ENCODE data around the gene RPS6KA2.
A peak's percentile ranks its signal among the peaks of the same experiment; 100 is the strongest.

RPS6KA2 gene

DNA sequence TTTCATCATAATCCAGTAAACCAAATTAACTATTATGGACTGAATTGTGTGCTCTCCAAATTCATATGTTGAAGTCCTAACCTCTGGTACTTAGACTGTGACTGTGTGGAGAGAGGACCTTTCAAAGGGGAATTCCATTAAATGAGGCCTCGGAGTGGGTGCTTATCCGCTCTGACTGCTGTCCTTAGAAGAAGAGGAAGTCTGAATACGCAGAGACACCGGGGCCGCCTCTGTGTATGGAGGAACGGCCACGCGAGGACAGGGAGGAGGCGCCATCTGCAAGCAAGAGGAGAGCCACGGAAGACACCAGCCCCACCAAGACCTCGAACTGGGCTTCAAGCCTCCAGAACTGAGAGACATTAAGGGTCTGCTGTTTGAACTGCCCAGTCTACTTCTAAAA, 35.6 kb upstream of the RPS6KA2 start:
- H3K36me3 ChIP-seq (ENCODE audit: control insufficient read depth in 4 of 4, insufficient read depth in 4 of 4, low read length in 3 of 4) = no peaks in the 10 kb centered on the region
- POLR2A ChIA-PET = no interaction called here
- CTCF ChIA-PET = interaction anchor here (0.5 to 1.1 kb wide), 2 partner anchors 227 to 301 kb away, joined by 3 read pairs; no protein-coding TSS in a partner anchor
- peaks cover 0 to 25% (median 12%) of the 10 kb centered on the region in 5 experiments for H3K27me3 ChIP-seq (replicated peaks in 2 of 5; ENCODE audit: control insufficient read depth in 4 of 5, insufficient read depth in 5 of 5, low read length in 4 of 5)
- peaks cover 0 to 13% (median 12%) of the 10 kb centered on the region in 4 experiments for H3K4me1 ChIP-seq (ENCODE audit: control extremely low read depth in 1 of 4, control insufficient read depth in 4 of 4, insufficient read depth in 4 of 4, low read length in 3 of 4)
- WGBS (ENCODE audit: insufficient coverage) = 73% methylated on average over 11 of the region's 11 CpGs
- H3K9me3 ChIP-seq (ENCODE audit: control extremely low read depth in 1 of 5, control insufficient read depth in 4 of 5, insufficient read depth in 2 of 5, low read depth in 1 of 5, low read length in 4 of 5) = peaks cover 0 to 3% (median 0%) of the 10 kb centered on the region in 5 experiments
- no peak overlapping the region for H3K27ac ChIP-seq (ENCODE audit: insufficient read depth in 1 of 2, low read depth in 1 of 2, low read length in 2 of 2, poor library complexity in 1 of 2, severe bottlenecking in 2 of 2)
- H3K4me3 ChIP-seq (ENCODE audit: control insufficient read depth in 1 of 7, extremely low read depth in 1 of 7, insufficient read depth in 4 of 7, low read depth in 2 of 7, low read length in 6 of 7) = no peak overlapping the region
- DNase-seq = peak in 2 of 3 donors; percentile 37 to 42

DNA sequence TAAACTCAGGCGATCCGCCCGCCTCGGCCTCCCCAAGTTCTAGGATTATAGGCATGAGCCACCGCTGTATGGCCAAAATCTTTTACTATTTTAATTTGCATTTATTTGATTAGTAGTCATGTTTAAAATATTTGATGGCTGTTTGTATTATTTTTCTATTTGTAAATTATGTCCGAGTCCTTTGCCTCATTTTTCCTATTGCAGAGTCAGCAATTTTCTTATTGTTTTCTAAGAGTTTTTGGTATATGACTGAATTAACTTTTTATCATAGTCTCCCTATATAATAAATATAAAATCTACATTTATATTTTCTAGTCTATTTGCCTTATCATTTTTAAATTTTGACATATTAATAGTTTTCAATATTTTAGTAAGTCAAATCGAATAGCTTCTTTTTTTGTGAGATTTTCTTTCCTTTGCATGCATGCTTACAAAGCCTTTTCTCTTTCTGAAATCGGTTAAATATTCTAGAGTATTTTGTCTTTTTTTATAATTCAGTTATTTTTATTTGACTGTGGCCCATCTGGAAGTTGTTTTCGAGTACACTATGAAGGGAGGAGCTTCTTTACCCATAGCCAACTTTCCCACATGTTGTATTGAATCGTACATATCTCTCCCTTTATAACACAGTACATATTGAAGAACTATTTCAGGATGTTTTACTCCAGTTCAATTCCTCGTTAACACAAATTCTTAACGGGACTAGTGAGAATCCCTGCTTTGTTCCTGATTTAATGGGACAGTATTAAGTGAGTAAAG, 34.5 kb upstream of the RPS6KA2 start:
- peaks cover 0 to 3% (median 0%) of the 10 kb centered on the region in 5 experiments for H3K9me3 ChIP-seq (ENCODE audit: control extremely low read depth in 1 of 5, control insufficient read depth in 4 of 5, insufficient read depth in 2 of 5, low read depth in 1 of 5, low read length in 4 of 5)
- H3K4me1 ChIP-seq (ENCODE audit: control extremely low read depth in 1 of 4, control insufficient read depth in 4 of 4, insufficient read depth in 4 of 4, low read length in 3 of 4) = peaks cover 0 to 24% (median 24%) of the 10 kb centered on the region in 4 experiments
- no peak overlapping the region for H3K27ac ChIP-seq (ENCODE audit: insufficient read depth in 1 of 2, low read depth in 1 of 2, low read length in 2 of 2, poor library complexity in 1 of 2, severe bottlenecking in 2 of 2)
- no peaks in the 10 kb centered on the region for H3K36me3 ChIP-seq (ENCODE audit: control insufficient read depth in 4 of 4, insufficient read depth in 4 of 4, low read length in 3 of 4)
- no peak overlapping the region for H3K4me3 ChIP-seq (ENCODE audit: control insufficient read depth in 1 of 7, extremely low read depth in 1 of 7, insufficient read depth in 4 of 7, low read depth in 2 of 7, low read length in 6 of 7)
- DNase-seq = no peak
- WGBS (ENCODE audit: insufficient coverage) = no CpG with 5 or more reads among the region's 12 CpGs
- POLR2A ChIA-PET = no interaction called here
- H3K27me3 ChIP-seq (replicated peaks in 2 of 5; ENCODE audit: control insufficient read depth in 4 of 5, insufficient read depth in 5 of 5, low read length in 4 of 5) = peaks cover 0 to 30% (median 15%) of the 10 kb centered on the region in 5 experiments
- CTCF ChIA-PET = no interaction called here

DNA sequence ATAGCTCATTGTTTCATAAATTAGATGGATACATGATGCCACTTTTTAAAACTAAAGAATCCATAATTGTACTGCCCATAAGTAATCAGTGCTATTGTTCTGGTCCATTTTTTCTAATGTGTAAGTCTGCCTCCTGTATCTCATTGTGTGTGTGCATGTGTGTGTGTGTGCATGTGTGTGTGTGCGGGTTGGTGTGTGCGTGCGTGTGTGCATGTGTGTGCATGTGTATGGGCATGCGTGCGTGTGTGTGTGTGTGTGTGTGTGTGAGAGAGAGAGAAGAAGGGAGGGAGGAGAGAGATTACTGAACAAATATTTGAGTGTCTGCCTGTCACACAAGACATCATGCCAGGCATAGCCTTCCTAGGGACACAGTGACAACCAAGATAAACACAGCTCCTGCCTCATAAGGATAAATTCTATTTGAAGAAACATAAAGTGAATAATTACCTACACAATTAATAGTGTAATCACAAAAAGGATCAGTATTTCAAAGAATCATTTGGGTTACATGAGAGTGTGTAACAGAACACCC, 33.2 kb upstream of the RPS6KA2 start:
- no peak for DNase-seq
- Histone ChIP-seq H3K9me3 (ENCODE audit: control extremely low read depth in 1 of 5, control insufficient read depth in 4 of 5, insufficient read depth in 2 of 5, low read depth in 1 of 5, low read length in 4 of 5) (peaks cover 0 to 3% (median 0%) of the 10 kb centered on the region in 5 experiments), H3K36me3 (ENCODE audit: control insufficient read depth in 4 of 4, insufficient read depth in 4 of 4, low read length in 3 of 4) (no peaks in the 10 kb centered on the region), H3K27ac (ENCODE audit: insufficient read depth in 1 of 2, low read depth in 1 of 2, low read length in 2 of 2, poor library complexity in 1 of 2, severe bottlenecking in 2 of 2) (no peak overlapping the region), H3K4me3 (ENCODE audit: control insufficient read depth in 1 of 7, extremely low read depth in 1 of 7, insufficient read depth in 4 of 7, low read depth in 2 of 7, low read length in 6 of 7) (no peak overlapping the region), H3K27me3 (replicated peaks in 2 of 5; ENCODE audit: control insufficient read depth in 4 of 5, insufficient read depth in 5 of 5, low read length in 4 of 5) (peaks cover 0 to 39% (median 21%) of the 10 kb centered on the region in 5 experiments), H3K4me1 (ENCODE audit: control extremely low read depth in 1 of 4, control insufficient read depth in 4 of 4, insufficient read depth in 4 of 4, low read length in 3 of 4) (peaks cover 0 to 30% (median 28%) of the 10 kb centered on the region in 4 experiments)
- CTCF ChIA-PET = no interaction called here
- POLR2A ChIA-PET = no interaction called here
- WGBS (ENCODE audit: insufficient coverage) = 90% methylated on average over 2 of the region's 5 CpGs

DNA sequence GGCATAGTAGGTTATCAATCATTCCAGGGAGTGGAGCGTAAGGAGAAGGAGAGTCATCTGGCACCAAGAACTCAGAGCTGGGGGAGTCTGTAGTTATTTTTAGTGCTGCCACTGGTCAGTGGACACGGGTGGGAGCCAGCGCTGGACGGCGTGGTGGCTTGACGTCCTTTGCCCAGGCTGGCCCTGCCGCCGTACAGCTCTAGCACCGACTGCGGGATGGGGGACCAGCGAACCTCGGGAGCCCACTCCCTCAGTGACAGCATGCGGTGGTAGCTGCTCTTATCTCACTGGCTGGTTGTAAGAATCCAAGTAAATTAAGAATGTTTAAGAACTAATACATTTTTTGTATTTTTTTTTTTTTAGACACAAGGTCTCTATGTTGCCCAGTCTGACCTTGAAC, 32.5 kb upstream of the RPS6KA2 start:
- H3K36me3 ChIP-seq (ENCODE audit: control insufficient read depth in 4 of 4, insufficient read depth in 4 of 4, low read length in 3 of 4) = no peaks in the 10 kb centered on the region
- WGBS (ENCODE audit: insufficient coverage) = 98% methylated on average over 10 of the region's 13 CpGs
- peaks cover 0 to 40% (median 21%) of the 10 kb centered on the region in 5 experiments for H3K27me3 ChIP-seq (replicated peaks in 2 of 5; ENCODE audit: control insufficient read depth in 4 of 5, insufficient read depth in 5 of 5, low read length in 4 of 5)
- peaks cover 0 to 3% (median 0%) of the 10 kb centered on the region in 5 experiments for H3K9me3 ChIP-seq (ENCODE audit: control extremely low read depth in 1 of 5, control insufficient read depth in 4 of 5, insufficient read depth in 2 of 5, low read depth in 1 of 5, low read length in 4 of 5)
- no peak overlapping the region for H3K4me3 ChIP-seq (ENCODE audit: control insufficient read depth in 1 of 7, extremely low read depth in 1 of 7, insufficient read depth in 4 of 7, low read depth in 2 of 7, low read length in 6 of 7)
- no peak overlapping the region for H3K27ac ChIP-seq (ENCODE audit: insufficient read depth in 1 of 2, low read depth in 1 of 2, low read length in 2 of 2, poor library complexity in 1 of 2, severe bottlenecking in 2 of 2)
- H3K4me1 ChIP-seq (ENCODE audit: control extremely low read depth in 1 of 4, control insufficient read depth in 4 of 4, insufficient read depth in 4 of 4, low read length in 3 of 4) = peaks cover 0 to 30% (median 28%) of the 10 kb centered on the region in 4 experiments
- POLR2A ChIA-PET = no interaction called here
- no peak for DNase-seq
- CTCF ChIA-PET = no interaction called here

DNA sequence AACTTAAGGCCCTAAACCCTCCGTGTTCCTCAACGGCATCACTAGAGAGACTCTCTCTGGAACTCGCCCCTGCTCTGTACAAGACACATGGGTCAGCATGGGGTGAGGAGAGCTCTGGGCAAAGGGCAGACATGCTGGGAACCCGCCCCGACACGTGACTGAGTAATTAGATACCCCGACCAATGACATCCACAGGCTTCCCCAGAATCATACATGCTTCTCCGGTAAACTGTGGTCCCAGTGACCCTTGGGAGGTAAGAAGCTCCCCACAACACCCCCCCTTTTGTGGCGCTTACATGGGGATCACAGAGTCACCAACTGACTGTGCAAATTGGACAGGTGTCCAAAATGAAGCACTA, 31.7 kb upstream of the RPS6KA2 start:
- CTCF ChIA-PET = interaction anchor here (1.2 kb wide), 1 partner anchor 9 kb away, joined by 3 read pairs; no protein-coding TSS in a partner anchor
- H3K4me3 ChIP-seq (ENCODE audit: control insufficient read depth in 1 of 7, extremely low read depth in 1 of 7, insufficient read depth in 4 of 7, low read depth in 2 of 7, low read length in 6 of 7) = no peak overlapping the region
- H3K9me3 ChIP-seq (ENCODE audit: control extremely low read depth in 1 of 5, control insufficient read depth in 4 of 5, insufficient read depth in 2 of 5, low read depth in 1 of 5, low read length in 4 of 5) = peaks cover 0 to 3% (median 0%) of the 10 kb centered on the region in 5 experiments
- DNase-seq = no peak
- 98% methylated on average over 8 of the region's 9 CpGs for WGBS (ENCODE audit: insufficient coverage)
- H3K27me3 ChIP-seq (replicated peaks in 2 of 5; ENCODE audit: control insufficient read depth in 4 of 5, insufficient read depth in 5 of 5, low read length in 4 of 5) = peaks cover 0 to 40% (median 21%) of the 10 kb centered on the region in 5 experiments
- POLR2A ChIA-PET = no interaction called here
- no peaks in the 10 kb centered on the region for H3K36me3 ChIP-seq (ENCODE audit: control insufficient read depth in 4 of 4, insufficient read depth in 4 of 4, low read length in 3 of 4)
- H3K27ac ChIP-seq (ENCODE audit: insufficient read depth in 1 of 2, low read depth in 1 of 2, low read length in 2 of 2, poor library complexity in 1 of 2, severe bottlenecking in 2 of 2) = no peak overlapping the region
- peaks cover 0 to 30% (median 28%) of the 10 kb centered on the region in 4 experiments for H3K4me1 ChIP-seq (ENCODE audit: control extremely low read depth in 1 of 4, control insufficient read depth in 4 of 4, insufficient read depth in 4 of 4, low read length in 3 of 4)

DNA sequence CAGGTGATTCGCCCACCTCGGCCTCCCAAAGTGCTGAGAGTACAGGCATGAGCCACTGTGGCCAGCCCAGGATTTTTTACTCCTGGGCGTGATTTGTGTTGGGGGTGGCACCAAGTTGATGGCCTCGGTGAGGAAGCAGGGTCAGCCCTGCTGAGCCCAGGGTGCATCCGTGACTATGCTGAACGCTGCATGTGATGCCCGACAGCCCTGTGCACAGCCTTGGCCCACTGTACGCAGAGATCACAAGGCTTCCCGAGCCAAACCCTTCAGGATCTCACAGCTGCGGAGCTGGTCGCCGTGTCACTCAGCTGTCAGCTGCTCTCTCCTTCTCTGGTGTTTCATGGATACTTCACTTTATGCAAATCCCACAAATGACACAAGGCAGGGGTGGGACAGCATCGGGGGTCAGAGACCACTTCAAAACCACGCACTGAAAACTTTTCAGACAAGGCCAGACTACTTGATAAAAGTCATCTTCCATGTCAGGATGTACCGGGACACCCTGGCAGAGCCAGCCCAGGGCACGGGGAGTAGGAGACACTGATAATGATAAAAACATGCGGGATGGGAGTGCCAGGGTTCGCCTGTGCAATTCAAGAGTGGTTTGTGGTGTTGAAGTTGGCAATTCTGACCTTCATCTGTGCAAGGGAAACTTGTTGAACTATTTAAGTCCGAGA, 31.2 kb upstream of the RPS6KA2 start:
- Histone ChIP-seq H3K4me3 (ENCODE audit: control insufficient read depth in 1 of 7, extremely low read depth in 1 of 7, insufficient read depth in 4 of 7, low read depth in 2 of 7, low read length in 6 of 7) (peak overlapping the region in 2 of 7 experiments; percentile 58 to 71), H3K4me1 (ENCODE audit: control extremely low read depth in 1 of 4, control insufficient read depth in 4 of 4, insufficient read depth in 4 of 4, low read length in 3 of 4) (peaks cover 0 to 30% (median 28%) of the 10 kb centered on the region in 4 experiments), H3K27me3 (replicated peaks in 2 of 5; ENCODE audit: control insufficient read depth in 4 of 5, insufficient read depth in 5 of 5, low read length in 4 of 5) (peaks cover 0 to 41% (median 21%) of the 10 kb centered on the region in 5 experiments), H3K27ac (ENCODE audit: insufficient read depth in 1 of 2, low read depth in 1 of 2, low read length in 2 of 2, poor library complexity in 1 of 2, severe bottlenecking in 2 of 2) (no peak overlapping the region), H3K36me3 (ENCODE audit: control insufficient read depth in 4 of 4, insufficient read depth in 4 of 4, low read length in 3 of 4) (no peaks in the 10 kb centered on the region), H3K9me3 (ENCODE audit: control extremely low read depth in 1 of 5, control insufficient read depth in 4 of 5, insufficient read depth in 2 of 5, low read depth in 1 of 5, low read length in 4 of 5) (peaks cover 0 to 3% (median 0%) of the 10 kb centered on the region in 5 experiments)
- DNase-seq = no peak
- ChIA-PET CTCF (interaction anchor here (1.2 kb wide), 1 partner anchor 9 kb away, joined by 3 read pairs; no protein-coding TSS in a partner anchor), POLR2A (no interaction called here)
- WGBS (ENCODE audit: insufficient coverage) = 98% methylated on average over 16 of the region's 19 CpGs
